Spleen (tissue), 11 donors: ENCODE results near the gene AMPH. TPM values are rescaled to one million over a fixed set of nuclear protein-coding genes. Genes with fewer than 3 reads are reported as not detected.

Experiments
- DNase-seq: peaks from one replicate; pipeline ENCODE4 v3.0.0-alpha.2; 2020
- H3K27ac ChIP-seq, 8 donors: fragments of 200-600 bp; sonication (generic) in 7 of 8; 1 replicate in 4 of 8; 2 replicates in 4 of 8; pipeline versions ENCODE4 v1.5.0 to v1.8.0; 2016 to 2021; ENCODE audit warnings: inconsistent platforms in 4 of 8, mild to moderate bottlenecking in 4 of 8, moderate library complexity in 1 of 8
- H3K27me3 ChIP-seq, 7 donors: fragments of 200-600 bp; sonication (generic) in 6 of 7; replicated peaks in 1 of 7; 1 replicate in 4 of 7; 2 replicates in 3 of 7; pipeline versions ENCODE4 v1.5.0 to v1.8.0; 2016 to 2021; ENCODE audit warnings: inconsistent platforms in 3 of 7, mild to moderate bottlenecking in 1 of 7
- H3K36me3 ChIP-seq, 6 donors: fragments of 200-600 bp; sonication (generic) in 5 of 6; 1 replicate in 4 of 6; 2 replicates in 2 of 6; pipeline versions ENCODE4 v1.5.0 to v1.8.0; 2016 to 2021; ENCODE audit warnings: inconsistent platforms in 2 of 6
- H3K4me1 ChIP-seq, 6 donors: fragments of 200-600 bp; sonication (generic) in 5 of 6; 1 replicate in 3 of 6; 2 replicates in 3 of 6; pipeline versions ENCODE4 v1.5.0 to v1.8.0; 2016 to 2021; ENCODE audit warnings: inconsistent platforms in 3 of 6
- H3K4me3 ChIP-seq, 8 donors: fragments of 200-600 bp; sonication (generic) in 7 of 8; 1 replicate in 4 of 8; 2 replicates in 4 of 8; pipeline versions ENCODE4 v1.5.0 to v1.8.0; 2016 to 2021; ENCODE audit warnings: inconsistent platforms in 4 of 8, mild to moderate bottlenecking in 4 of 8, moderate library complexity in 2 of 8
- H3K9me3 ChIP-seq, 8 donors: fragments of 200-600 bp; sonication (generic) in 7 of 8; 1 replicate in 4 of 8; 2 replicates in 4 of 8; pipeline versions ENCODE4 v1.5.0 to v1.8.0; 2016 to 2021; ENCODE audit warnings: inconsistent platforms in 4 of 8
- CTCF ChIP-seq, 11 experiments: fragments of 200-600 bp in 7 of 11; fragments of 450-650 bp in 4 of 11; sonication (generic) in 4 of 11; IDR thresholded peaks in 8 of 11; conservative IDR thresholded peaks in 3 of 11; 1 replicate in 7 of 11; 2 replicates in 4 of 11; pipeline versions ENCODE4 v1.4.0 to v1.8.0; 2016 to 2021; ENCODE audit warnings: antibody characterized with exemption in 11 of 11, inconsistent platforms in 4 of 11, mild to moderate bottlenecking in 1 of 11
- POLR2A ChIP-seq, 3 donors: fragments of 450-650 bp; IDR thresholded peaks; one replicate each; pipeline ENCODE4 v1.5.1; 2017; ENCODE audit warnings: antibody characterized with exemption in 3 of 3, mild to moderate bottlenecking in 1 of 3
- POLR2AphosphoS5 ChIP-seq, 3 donors: sonication (generic); formaldehyde crosslinking; IDR thresholded peaks; one replicate each; pipeline ENCODE4 v1.5.1; 2017; ENCODE audit warnings: antibody characterized with exemption in 3 of 3
- WGBS, 5 donors: extraction: QIAGEN DNeasy Blood & Tissue Kit in 3 of 5; methylation state at CpG; one replicate each; pipeline versions ENCODE4 v1.1.5 to v1.1.7; 2013 to 2018; 5-methylcytosine and 5-hydroxymethylcytosine counted together
- intact Hi-C: fragments of 100-400 bp; cut with DNase I; formaldehyde crosslinking; loops from one replicate; pipeline ENCODE4 v1.15.0; 2023; ENCODE audit warnings: low total_unique reads
- polyA plus RNA-seq, 3 donors: library from polyadenylated mRNA; stranded (reverse); fragments of 200-250 nt; gene quantifications; one replicate each; pipeline ENCODE4 v1.2.1, GENCODE V29; 2013
- total RNA-seq, 7 donors: library from RNA; depleted of rRNA in 3 of 7; stranded (reverse); fragments of >200 nt in 3 of 7; fragmentation: NEBNext Ultra II Directional in 4 of 7; extraction: Animal tissue kit (Norgen Biotek cat#: 25700) in 4 of 7; gene quantifications; one replicate each; pipeline versions ENCODE4 v1.1.0 to v1.2.1, GENCODE V29; 2016 to 2021
- donor health status: healthy with polysubstance abuse.
- donor health status: DM: no; HTN: no; CAD: no; lungs with moderate emphysema.
- donor health status: DM: no; HTN: no; CAD: no.
- donor health status: Bipolar disorder and iron deficiency.
- donor health status: healthy.
- donor health status: DM: no; HTN: no; CAD: no.
- donor health status: DM: yes; HTN: yes; CAD: no.

Gene AMPH
- total and polyA plus RNA-seq, 10 donors = 0.09 to 10.3 (median 1.1) TPM

- H3K27ac ChIP-seq = no peak overlapping the region
- 78 to 90% (median 83%) methylated on average over 7 of the region's 7 CpGs for WGBS, 5 donors
- no peaks in the 10 kb centered on the region for H3K27me3 ChIP-seq
- no peak overlapping the region for H3K4me3 ChIP-seq
- no peak for DNase-seq
- TF ChIP-seq POLR2A (IDR thresholded peaks at IDR 0.05) = no peak
- H3K4me1 ChIP-seq = no peaks in the 10 kb centered on the region
- intact Hi-C loops = no loop called here
- H3K9me3 ChIP-seq = no peaks in the 10 kb centered on the region
- no peaks in the 10 kb centered on the region for H3K36me3 ChIP-seq
These were observed 72.3 kb downstream of the AMPH start for GRCh38 chr7:38558761-38559345.

DNA sequence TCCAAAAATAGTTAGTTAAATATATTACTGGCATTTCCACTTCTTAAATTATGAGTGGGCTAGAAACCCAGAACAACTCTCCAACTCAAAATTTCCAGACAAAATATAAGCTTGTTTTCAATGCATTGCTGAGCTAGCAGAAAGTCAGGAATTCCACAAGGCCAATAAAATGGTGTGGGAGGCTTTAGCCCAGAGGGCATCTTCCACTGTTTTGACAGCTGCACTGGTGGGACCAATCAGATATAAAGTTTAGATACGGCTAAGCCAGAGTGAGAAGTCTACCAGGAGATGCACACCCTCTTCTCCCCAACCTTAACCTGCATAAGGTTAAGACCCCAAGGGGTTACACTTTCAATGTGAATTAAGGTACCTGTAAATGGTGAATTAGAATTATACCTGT lies 76.6 kb downstream of the AMPH start:
- intact Hi-C loops = no loop called here
- H3K27me3 ChIP-seq = no peaks in the 10 kb centered on the region
- H3K4me1 ChIP-seq = no peaks in the 10 kb centered on the region
- TF ChIP-seq CTCF (IDR thresholded peaks at IDR 0.05 in 8 of 11, conservative IDR thresholded peaks at IDR 0.05 in 3 of 11) = no peak
- TF ChIP-seq POLR2AphosphoS5 (IDR thresholded peaks at IDR 0.05) = no peak
- TF ChIP-seq POLR2A (IDR thresholded peaks at IDR 0.05) = no peak
- H3K27ac ChIP-seq = no peak overlapping the region
- H3K4me3 ChIP-seq = no peak overlapping the region
- H3K36me3 ChIP-seq = no peaks in the 10 kb centered on the region
- WGBS, 5 donors = 60 to 95% (median 88%) methylated on average over 1 of the region's 1 CpG
- no peaks in the 10 kb centered on the region for H3K9me3 ChIP-seq
- DNase-seq = no peak

DNA sequence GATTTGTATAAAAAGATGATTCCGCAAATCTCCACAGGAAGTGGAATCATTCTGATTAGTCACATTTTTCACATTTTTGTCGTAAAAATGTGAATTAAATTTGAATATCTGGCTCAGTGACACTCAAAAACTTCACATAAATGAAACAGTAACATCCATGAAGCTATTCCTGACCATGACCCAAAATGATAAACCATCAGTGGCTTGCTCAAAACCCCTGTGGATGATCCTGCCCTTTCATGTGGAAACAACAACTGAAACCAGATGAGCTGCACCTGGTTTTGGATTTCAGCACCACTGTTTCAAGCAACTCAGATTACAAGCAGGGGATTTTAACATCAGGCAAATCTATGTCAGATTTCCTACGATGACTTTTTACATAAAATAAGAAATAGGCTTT lies 80.3 kb downstream of the AMPH start:
- WGBS, 5 donors = 57 to 59% (median 58%) methylated on average over 3 of the region's 3 CpGs
- Histone ChIP-seq H3K9me3 (no peaks in the 10 kb centered on the region), H3K27me3 (no peaks in the 10 kb centered on the region), H3K4me3 (no peak overlapping the region), H3K4me1 (no peaks in the 10 kb centered on the region), H3K27ac (no peak overlapping the region), H3K36me3 (no peaks in the 10 kb centered on the region)
- intact Hi-C loops = no loop called here
- no peak for DNase-seq
- TF ChIP-seq POLR2A (IDR thresholded peaks at IDR 0.05) = no peak
- TF ChIP-seq POLR2AphosphoS5 (IDR thresholded peaks at IDR 0.05) = no peak
- no peak for TF ChIP-seq CTCF (IDR thresholded peaks at IDR 0.05 in 8 of 11, conservative IDR thresholded peaks at IDR 0.05 in 3 of 11)

- intact Hi-C loops = no loop called here
- Histone ChIP-seq H3K4me1 (no peaks in the 10 kb centered on the region), H3K4me3 (no peak overlapping the region), H3K27me3 (no peaks in the 10 kb centered on the region), H3K9me3 (no peaks in the 10 kb centered on the region), H3K36me3 (no peaks in the 10 kb centered on the region), H3K27ac (no peak overlapping the region)
- TF ChIP-seq POLR2A (IDR thresholded peaks at IDR 0.05) (no peak), CTCF (IDR thresholded peaks at IDR 0.05 in 8 of 11, conservative IDR thresholded peaks at IDR 0.05 in 3 of 11) (no peak), POLR2AphosphoS5 (IDR thresholded peaks at IDR 0.05) (no peak)
- 88 to 95% (median 89%) methylated on average over 7 of the region's 7 CpGs for WGBS, 5 donors
- no peak for DNase-seq
These were observed 82.6 kb downstream of the AMPH start for GRCh38 chr7:38548605-38549004.

- H3K27me3 ChIP-seq = no peaks in the 10 kb centered on the region
- no peak for DNase-seq
- WGBS, 5 donors = 58 to 95% (median 80%) methylated on average over 4 of the region's 4 CpGs
- H3K9me3 ChIP-seq = no peaks in the 10 kb centered on the region
- no peak for TF ChIP-seq CTCF (IDR thresholded peaks at IDR 0.05 in 8 of 11, conservative IDR thresholded peaks at IDR 0.05 in 3 of 11)
- no peak for TF ChIP-seq POLR2A (IDR thresholded peaks at IDR 0.05)
- no peak for TF ChIP-seq POLR2AphosphoS5 (IDR thresholded peaks at IDR 0.05)
- no peaks in the 10 kb centered on the region for H3K36me3 ChIP-seq
- H3K4me1 ChIP-seq = no peaks in the 10 kb centered on the region
- intact Hi-C loops = no loop called here
- H3K27ac ChIP-seq = no peak overlapping the region
- H3K4me3 ChIP-seq = no peak overlapping the region
These were observed 84.4 kb downstream of the AMPH start for GRCh38 chr7:38546763-38547162.
